GM21717 (cell line): ENCODE data around the gene FMN2.
"Not testable (repeated sequence)": the region's sequence is repeated elsewhere in the genome, so short reads cannot be mapped to it uniquely, and the experiment has no call there.

Experiments
- ATAC-seq: cut with Tn5 transposase; IDR thresholded peaks from one replicate; pipeline ENCODE4 v1.9.1; 2021; ENCODE audit warnings: mild to moderate bottlenecking, moderate library complexity; ENCODE audit not compliant: unreplicated experiment

FMN2 gene

DNA sequence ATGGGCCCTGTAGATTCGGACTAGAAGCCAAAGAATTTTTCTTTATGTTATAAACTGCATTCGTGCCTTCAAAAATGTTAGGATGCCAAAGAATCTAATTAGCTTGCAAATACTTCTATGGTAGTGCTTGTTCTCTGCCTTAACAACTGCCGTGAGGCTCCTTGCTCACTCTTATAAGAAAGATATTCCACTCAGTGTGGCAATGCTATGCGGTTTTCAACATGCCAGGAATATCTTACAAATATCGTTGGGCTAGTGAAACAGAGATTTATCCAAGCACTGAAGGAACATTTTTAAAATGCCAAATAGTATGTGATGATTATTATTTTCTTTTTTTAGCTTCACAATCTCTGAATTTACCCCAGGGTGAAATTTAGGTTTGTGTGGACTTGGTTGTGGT is 322.0 kb downstream of the FMN2 start:
- no peak for ATAC-seq

DNA sequence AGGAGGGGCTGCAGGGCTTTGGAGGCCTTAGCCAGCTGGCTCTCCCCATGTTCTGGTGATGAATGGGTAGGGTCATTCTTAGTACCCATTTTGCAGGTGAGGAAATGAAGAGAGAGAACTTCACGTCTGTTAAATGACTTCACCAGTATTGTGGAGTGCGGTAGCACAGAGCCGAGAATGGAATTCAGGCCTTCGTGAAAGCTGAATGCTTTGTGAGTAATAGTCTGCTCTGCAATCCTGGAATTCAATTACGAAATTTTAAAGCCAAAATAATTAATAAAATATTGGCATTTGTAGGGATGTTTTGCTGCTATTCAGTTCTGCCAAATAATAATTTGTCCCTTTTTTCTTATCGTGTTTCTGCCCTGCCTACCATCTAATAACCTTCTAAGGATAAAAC is 322.6 kb downstream of the FMN2 start:
- no peak for ATAC-seq

GRCh38 chr1:240415011-240415410 is 323.3 kb downstream of the FMN2 start:
- not testable (repeated sequence) for ATAC-seq

DNA sequence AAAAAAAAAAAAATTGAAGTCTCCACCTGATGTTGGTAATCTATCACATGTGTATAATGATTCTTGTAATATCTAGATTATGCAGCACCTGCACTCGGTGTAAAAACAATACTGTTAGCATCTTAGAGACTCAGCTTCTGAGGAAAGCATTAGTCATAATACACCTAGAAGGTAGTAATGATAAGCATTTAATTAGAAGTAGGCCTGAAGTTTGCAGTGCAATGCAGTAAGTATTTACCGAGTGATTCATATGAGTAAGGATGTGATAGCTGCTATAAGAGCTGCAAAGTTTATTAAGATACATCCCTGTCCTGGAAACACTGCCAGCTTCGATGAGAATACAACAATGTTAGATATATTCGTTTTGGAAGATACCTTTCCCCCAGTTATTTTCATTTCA is 323.8 kb downstream of the FMN2 start:
- ATAC-seq = no peak

DNA sequence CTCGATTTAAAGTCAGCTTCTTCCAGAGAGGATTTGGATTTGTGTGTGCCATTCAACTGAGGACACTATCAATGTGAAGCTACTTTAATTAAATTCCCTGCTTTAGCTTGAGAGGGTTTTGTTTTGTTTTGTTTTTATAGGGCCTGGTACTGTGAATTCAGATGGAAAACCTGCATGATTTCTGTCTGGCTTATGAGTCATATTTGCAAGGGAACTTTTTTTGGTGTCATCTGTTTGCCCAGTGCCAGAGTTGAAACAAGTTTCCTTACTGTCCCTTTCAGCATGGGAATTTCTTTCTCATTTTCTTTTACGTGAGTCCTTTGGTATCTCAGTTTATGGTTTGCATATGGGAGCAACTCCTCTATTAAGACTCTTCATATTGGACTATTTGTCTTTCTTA is 325.6 kb downstream of the FMN2 start:
- no peak for ATAC-seq

DNA sequence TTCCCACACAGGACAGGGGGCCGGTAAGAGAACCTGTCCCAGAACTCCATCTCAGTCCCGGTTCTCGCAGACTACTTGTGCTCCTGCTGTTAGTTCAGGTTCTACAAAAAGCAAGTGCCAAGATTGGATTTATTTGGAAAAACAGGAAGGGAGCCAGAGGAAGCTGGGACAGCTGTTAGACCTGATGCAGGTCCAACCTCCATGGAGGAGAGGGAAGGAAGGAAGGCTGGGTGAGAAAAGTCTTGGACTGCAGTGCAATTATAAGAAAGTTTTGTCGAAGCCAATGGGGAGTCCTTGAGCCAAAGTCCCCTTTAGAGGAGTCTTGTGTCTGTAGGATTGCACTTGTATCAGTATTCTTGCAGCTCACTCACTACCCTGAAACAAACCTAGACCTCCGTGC is 329.1 kb downstream of the FMN2 start:
- ATAC-seq = no peak

DNA sequence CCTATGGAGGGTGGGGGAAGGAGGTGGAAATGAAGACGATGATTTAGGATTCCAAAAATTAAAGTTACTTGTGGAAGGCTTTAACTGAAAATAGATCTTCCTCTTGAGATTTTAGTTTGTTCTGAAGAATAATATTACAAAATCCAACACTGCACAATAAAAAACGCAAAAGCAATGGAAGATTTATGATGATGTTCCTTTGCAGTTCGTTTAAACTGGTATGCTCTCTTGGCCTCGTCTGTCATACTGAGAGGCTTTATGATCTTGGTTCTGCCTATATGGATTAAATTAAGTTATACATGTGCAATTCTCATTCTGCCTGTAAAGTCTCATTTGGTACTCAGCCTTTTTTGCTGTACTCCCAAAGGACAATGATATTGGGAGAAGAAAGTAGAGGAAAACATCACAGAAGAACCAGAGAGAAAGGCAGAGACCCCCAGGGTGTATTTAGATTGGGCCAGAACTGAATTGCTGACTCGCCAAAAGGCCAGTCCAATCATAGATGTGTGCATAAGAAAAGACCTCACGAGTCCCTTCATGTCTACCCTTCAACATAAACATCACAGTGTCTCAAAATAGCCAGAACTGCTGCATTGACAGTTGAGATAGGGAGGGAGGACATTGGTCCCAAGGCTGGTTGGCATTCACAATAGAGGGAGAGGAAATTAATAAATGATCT is 331.7 kb downstream of the FMN2 start:
- no peak for ATAC-seq

DNA sequence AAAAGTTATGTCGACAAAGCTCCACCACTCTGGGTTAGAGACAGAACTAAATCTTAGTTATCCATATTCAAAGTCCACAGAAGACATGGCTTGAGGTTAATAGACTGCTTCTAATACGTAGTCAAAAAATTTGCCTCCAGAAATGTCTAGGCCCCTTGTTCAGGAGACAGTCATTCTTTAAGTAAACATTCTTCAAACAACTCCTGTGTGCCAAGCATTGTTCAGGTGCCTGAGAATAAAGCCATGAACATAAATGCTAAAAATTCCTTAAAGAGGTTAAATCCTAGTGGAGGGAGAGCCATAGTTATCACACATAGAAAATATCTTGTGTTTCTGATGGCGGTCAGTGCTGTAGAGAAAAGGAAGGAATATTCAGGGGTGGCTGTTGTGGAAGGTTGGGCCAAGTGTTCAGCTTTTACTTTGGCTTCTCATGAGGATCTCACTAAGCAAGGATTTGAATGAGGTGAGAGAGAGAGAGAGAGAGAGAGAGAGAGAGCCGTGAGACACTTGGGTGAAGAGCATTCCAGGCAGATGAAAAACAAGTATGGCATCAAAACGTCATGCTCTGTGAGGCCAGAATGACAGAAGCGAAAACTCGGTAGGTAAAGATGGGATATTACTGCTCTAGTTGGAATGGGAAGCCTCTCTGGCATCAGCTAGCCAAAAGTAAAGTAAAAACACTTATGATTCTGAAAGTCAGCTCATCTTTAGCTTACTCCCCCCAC is 333.2 kb downstream of the FMN2 start:
- no peak for ATAC-seq

GRCh38 chr1:240426051-240426450 is 334.4 kb downstream of the FMN2 start:
- ATAC-seq = no peak

DNA sequence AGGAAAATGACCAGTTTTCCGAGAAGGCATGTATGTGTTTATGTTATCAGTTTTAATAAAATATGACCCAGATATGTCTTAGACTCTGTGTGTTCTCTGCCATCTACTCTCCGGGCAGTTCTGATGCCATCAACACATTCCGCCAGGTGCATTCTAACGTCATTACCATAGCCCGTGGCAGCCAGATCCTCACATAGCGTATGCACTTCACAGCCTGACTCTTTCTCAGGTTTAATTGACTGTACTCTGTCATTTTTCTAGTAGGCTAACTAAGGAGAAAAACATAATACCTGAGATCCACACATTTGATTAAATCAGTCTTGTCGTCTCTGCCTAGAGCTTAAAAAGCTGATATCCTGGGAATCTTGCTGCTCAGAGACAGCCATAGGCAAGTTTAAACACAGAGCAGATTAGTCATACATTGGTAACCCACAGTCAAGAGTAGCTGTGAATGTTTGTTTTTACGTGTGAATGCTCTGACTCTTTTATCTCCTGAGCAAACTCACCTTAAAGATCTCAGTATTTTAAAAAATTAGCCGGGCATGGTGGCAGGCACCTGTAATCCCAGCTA is 344.4 kb downstream of the FMN2 start:
- no peak for ATAC-seq

- no peak for ATAC-seq
Observed at GRCh38 chr1:240441669-240442068, 350.0 kb downstream of the FMN2 start.

DNA sequence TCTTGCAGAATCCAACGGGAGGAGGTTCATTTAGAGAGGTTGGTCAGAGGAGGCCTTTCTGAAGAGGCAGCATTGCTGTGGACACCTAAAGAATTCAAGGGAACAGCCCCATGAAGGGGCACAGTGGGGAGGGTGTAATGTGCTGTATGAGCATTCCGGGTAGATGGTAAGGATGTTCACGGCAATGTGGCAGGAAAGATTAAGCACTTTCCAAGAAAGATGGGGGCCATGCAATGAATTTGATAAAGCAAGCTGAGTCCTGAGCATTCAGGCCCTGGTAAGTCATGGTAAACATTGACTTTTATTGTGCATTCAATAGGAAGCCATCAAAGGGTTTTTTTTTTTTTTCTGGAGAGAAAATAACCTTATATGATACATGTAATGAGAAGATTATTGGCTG is 353.7 kb downstream of the FMN2 start:
- no peak for ATAC-seq

- no peak for ATAC-seq
Observed at GRCh38 chr1:240455228-240455821, 363.6 kb downstream of the FMN2 start.

DNA sequence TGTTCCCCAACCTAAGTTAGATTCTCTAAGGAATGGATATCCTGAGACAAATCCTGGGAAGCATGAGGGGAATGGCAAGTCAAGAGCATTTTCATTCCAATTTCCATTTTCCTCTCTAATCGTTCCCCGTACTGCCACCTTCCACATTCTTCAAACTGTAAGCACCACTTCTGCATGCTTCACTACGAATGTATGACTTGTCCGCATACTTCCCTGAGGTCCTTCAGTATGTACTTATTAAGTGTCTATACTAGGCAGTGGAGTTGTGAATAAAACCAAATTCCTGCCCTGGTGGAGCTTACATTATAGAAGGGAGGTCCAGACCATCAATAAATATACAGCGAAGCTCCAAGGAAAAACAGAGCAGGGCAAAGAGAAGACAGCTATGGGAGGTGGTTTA is 365.5 kb downstream of the FMN2 start:
- ATAC-seq = no peak

DNA sequence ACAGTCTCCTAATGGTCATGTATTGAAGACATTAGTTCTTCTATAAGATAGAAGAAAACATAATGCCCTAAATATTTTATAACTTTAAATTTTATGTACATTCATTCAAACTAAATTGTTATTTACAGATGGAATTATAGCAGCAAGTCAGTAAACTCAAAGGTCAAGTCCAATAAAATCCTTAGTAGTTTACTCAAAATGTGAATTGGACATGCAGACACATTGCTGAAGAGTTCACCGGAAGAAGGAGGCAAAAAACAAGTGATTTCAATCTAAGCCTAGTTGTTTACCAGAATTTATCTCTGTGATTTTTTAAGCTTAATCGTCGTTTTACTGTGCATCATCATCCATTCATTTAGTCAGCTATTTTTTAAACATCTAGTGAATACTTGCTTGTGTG is 370.6 kb downstream of the FMN2 start:
- no peak for ATAC-seq

DNA sequence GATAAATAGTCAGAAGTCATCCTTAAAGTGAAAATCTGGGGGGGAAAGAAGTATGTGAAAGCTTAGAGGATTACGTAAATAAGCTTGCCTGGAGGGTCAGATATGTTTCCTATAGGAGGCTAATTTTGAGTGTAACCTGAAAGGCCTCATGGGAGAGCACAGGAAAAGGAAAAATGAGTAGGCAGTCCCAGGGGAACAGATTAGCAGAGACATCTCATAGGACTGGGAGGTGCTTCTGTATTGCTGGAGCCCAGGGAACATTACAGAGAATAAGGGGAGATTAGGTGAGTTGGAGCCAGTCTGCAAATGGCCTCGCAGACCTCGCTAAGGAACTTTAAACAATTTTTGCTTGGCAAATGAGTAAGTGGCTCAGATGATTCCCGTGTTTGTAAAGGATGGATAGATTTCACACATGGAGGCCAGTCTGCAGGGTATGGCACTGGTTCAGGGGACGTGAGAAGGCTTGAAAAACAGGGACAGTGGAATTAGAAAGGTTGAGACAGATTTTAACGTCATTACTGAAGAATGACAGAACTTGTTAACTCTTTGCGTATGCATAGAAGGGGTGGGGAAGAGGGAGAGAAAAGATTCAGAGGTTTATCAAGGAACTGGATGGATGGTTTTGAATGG is 371.2 kb downstream of the FMN2 start:
- ATAC-seq = no peak

DNA sequence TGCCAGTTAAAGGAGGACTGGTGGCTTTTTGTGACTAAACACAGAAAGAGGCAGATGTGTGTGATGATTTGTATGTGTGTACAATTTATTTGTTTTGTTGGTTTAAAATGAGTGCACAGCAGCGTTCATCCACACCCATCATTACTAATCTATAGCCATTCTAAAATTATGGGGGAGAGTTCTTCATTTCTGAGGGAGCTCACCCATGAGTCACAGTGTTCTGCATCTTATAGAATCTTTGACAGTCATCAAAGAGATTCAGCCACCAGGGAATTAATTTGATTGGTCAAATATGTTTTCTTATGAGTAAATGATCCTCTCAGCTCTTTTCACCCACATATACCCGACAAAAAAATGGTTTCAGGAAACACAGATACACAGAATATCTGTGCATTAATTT is 372.4 kb downstream of the FMN2 start:
- no peak for ATAC-seq

DNA sequence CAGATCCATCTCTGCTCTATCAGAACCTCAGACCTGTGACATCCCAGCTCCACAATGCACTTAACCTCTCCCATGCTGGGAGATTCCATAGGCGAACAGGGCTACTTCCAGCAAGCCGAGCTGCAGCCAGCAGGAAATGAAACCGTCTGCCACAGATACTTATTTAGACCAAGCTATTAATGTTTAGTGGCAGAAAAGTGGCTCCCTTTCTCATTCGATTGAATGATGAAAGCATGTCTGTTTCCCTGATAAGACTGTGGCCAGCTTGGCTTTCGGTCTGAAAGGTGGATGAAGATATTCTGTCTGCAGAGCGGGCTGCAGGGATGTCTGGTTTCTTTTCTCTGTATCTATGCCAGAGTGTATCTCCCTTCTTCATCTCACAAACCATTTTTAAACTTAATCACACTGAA is 373.9 kb downstream of the FMN2 start:
- ATAC-seq = no peak

DNA sequence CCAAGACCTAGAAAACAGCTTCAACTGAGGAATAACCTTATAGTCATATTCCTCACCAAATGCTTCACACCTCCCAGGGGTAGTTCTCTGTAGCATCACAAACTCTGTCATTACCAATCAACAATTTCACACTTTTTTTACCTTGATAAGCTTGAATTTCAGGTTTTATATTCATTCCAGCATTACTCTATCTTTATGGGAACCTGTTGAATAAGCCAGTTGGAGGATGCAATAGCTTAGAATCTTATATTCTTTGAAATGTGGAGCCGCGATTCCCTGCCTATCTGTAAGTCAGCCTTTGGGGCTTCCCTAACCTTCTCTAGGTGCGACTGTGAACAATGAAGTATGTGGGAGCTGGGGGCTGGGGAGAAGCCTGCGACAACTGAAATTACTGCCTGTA is 374.8 kb downstream of the FMN2 start:
- ATAC-seq = no peak

- no peak for ATAC-seq
Observed at GRCh38 chr1:240467895-240468294, 376.2 kb downstream of the FMN2 start.

DNA sequence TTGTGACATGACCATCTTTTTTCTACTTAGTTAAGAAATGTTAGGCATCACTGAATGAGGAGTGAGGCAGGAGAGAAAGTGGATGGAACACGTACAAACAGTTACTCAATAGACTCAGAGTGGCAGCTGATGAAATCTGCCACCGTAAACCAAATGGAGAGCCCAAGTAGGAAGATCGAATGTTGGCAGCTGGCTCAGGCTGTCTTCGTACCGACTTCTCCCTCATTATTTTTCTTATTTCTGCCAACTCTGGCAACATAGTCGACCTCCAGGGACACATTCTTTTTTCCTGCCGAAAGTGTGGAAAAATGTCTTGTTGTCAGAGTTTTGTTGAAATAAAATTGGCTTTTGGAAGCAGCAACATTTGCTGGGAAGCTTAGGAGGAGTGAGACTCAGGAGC is 377.0 kb downstream of the FMN2 start:
- no peak for ATAC-seq
